ENCODE measurements around the gene SCAMP3. TPM values are rescaled to one million over a fixed set of nuclear protein-coding genes. Genes with fewer than 3 reads are reported as not detected.

Gene SCAMP3
- total RNA-seq, 2 donors from 2014 or later = 36.8 to 38.9 TPM

GRCh38 chr1:155263067-155263466, 907 bp upstream of the SCAMP3 start:
- DNase-seq (no peak), ATAC-seq (no peak)
- H3K27me3 ChIP-seq = no peaks in the 10 kb centered on the region
- H3K9me3 ChIP-seq = no peaks in the 10 kb centered on the region
- H3K36me3 ChIP-seq (replicated peaks in 1 of 2; ENCODE audit: insufficient read depth in 1 of 2, low read depth in 2 of 2) = peaks cover 3 to 28% of the 10 kb centered on the region in 2 donors
- peak overlapping the region in 1 of 4 donors; percentile 80 for H3K27ac ChIP-seq
- intact Hi-C loops (cut with DNase I) = no loop called here
- peaks cover 24% of the 10 kb centered on the region for H3K4me1 ChIP-seq
- TF ChIP-seq POLR2A (IDR thresholded peaks at IDR 0.05) = no peak
- TF ChIP-seq CTCF (IDR thresholded peaks at IDR 0.05) = no peak
- H3K4me3 ChIP-seq = no peak overlapping the region
- WGBS, 2 donors = 78 to 81% methylated on average over 10 to 11 of the region's 11 CpGs

- peak in 1 of 4 donors; percentile 29 for DNase-seq
- Histone ChIP-seq H3K4me3 (peak overlapping the region; percentile 24 to 52), H3K4me1 (peaks cover 24% of the 10 kb centered on the region), H3K27me3 (no peaks in the 10 kb centered on the region), H3K36me3 (replicated peaks in 1 of 2; ENCODE audit: insufficient read depth in 1 of 2, low read depth in 2 of 2) (peaks cover 0 to 18% of the 10 kb centered on the region in 2 donors), H3K9me3 (no peaks in the 10 kb centered on the region), H3K27ac (peak overlapping the region; percentile 19 to 80 (median 71))
- WGBS, 2 donors = 0 to 1% methylated on average over 9 of the region's 9 CpGs
- peak; percentile 3 for ATAC-seq
- no peak for TF ChIP-seq POLR2A (IDR thresholded peaks at IDR 0.05)
- TF ChIP-seq CTCF (IDR thresholded peaks at IDR 0.05) = peak in 2 of 7 experiments; percentile 9 to 14
- intact Hi-C loops (cut with DNase I) = no loop called here
These were observed 688 bp downstream of the SCAMP3 start for GRCh38 chr1:155261493-155261851.

- Histone ChIP-seq H3K4me1 (peaks cover 33% of the 10 kb centered on the region), H3K4me3 (no peak overlapping the region), H3K36me3 (replicated peaks in 1 of 2; ENCODE audit: insufficient read depth in 1 of 2, low read depth in 2 of 2) (peaks cover 0 to 13% of the 10 kb centered on the region in 2 donors), H3K9me3 (no peaks in the 10 kb centered on the region), H3K27me3 (no peaks in the 10 kb centered on the region), H3K27ac (no peak overlapping the region)
- intact Hi-C loops (cut with DNase I) = no loop called here
- 94 to 100% methylated on average over 5 of the region's 5 CpGs for WGBS, 2 donors
- ATAC-seq = no peak
- TF ChIP-seq POLR2A (IDR thresholded peaks at IDR 0.05) (no peak), CTCF (IDR thresholded peaks at IDR 0.05) (no peak)
- DNase-seq = no peak
These were observed 1.9 kb downstream of the SCAMP3 start for GRCh38 chr1:155260276-155260675.

GRCh38 chr1:155256058-155256852, 5.9 kb downstream of the SCAMP3 start:
- no peaks in the 10 kb centered on the region for H3K9me3 ChIP-seq
- ATAC-seq = no peak
- H3K4me3 ChIP-seq = no peak overlapping the region
- H3K27ac ChIP-seq = peak overlapping the region; percentile 75 to 87 (median 82)
- TF ChIP-seq POLR2A (IDR thresholded peaks at IDR 0.05) (no peak), CTCF (IDR thresholded peaks at IDR 0.05) (no peak)
- H3K4me1 ChIP-seq = peaks cover 37% of the 10 kb centered on the region
- WGBS, 2 donors = 74 to 81% methylated on average over 17 to 20 of the region's 20 CpGs
- no peak for DNase-seq
- intact Hi-C loops (cut with DNase I) = loop anchor here (10.0 kb wide), 1 partner anchor 339 kb away; no protein-coding TSS in a partner anchor
- H3K27me3 ChIP-seq = no peaks in the 10 kb centered on the region
- peaks cover 0 to 4% of the 10 kb centered on the region in 2 donors for H3K36me3 ChIP-seq (replicated peaks in 1 of 2; ENCODE audit: insufficient read depth in 1 of 2, low read depth in 2 of 2)

Data from body of pancreas (tissue), 4 donors.